Activated CD8-positive, alpha-beta T cell treated with anti-CD3 and anti-CD28 coated beads for 36 hours (primary cell): ENCODE data around the gene ITLN2. TPM values are rescaled to one million over a fixed set of nuclear protein-coding genes. Genes with fewer than 3 reads are reported as not detected.
"Not testable (repeated sequence)": the region's sequence is repeated elsewhere in the genome, so short reads cannot be mapped to it uniquely, and the experiment has no call there.

Experiments
- ATAC-seq: fragments of 200-7000 bp; cut with Tn5 transposase; one replicate; pipeline ENCODE4 v1.10.0; 2021; ENCODE audit warnings: mild to moderate bottlenecking, moderate library complexity
- CTCF ChIA-PET: fragments of 350-600 bp; sonication (Branson Sonifier 250); formaldehyde crosslinking; loops from one replicate; lab custom pipeline; 2021; ENCODE audit warnings: antibody characterized with exemption; lab: Charles Lee
- POLR2A ChIA-PET: fragments of 350-600 bp; sonication (Branson Sonifier 250); formaldehyde crosslinking; loops from one replicate; lab custom pipeline; 2021; ENCODE audit warnings: antibody characterized with exemption; lab: Charles Lee
- DNase-seq: peaks from one replicate; pipeline ENCODE4 v3.0.0-alpha.2; 2020
- H3K27ac Mint-ChIP-seq: one replicate; pipeline ENCODE4 v1.8.0; 2021; ENCODE audit warnings: mild to moderate bottlenecking, mixed read lengths
- H3K27me3 Mint-ChIP-seq: one replicate; pipeline ENCODE4 v1.8.0; 2021; ENCODE audit warnings: mixed read lengths
- H3K36me3 Mint-ChIP-seq: one replicate; pipeline ENCODE4 v1.8.0; 2021; ENCODE audit warnings: low read depth, mixed read lengths
- H3K4me1 Mint-ChIP-seq: one replicate; pipeline ENCODE4 v1.8.0; 2021; ENCODE audit warnings: low read depth, mixed read lengths
- H3K4me3 Mint-ChIP-seq: one replicate; pipeline ENCODE4 v1.8.0; 2021; ENCODE audit warnings: mild to moderate bottlenecking, moderate library complexity, mixed read lengths
- H3K9me3 Mint-ChIP-seq: one replicate; pipeline ENCODE4 v1.8.0; 2021; ENCODE audit warnings: mixed read lengths
- CTCF ChIP-seq: fragments of 200-600 bp; IDR thresholded peaks from one replicate; pipeline ENCODE4 v1.8.0; 2022; ENCODE audit warnings: antibody characterized with exemption, mild to moderate bottlenecking
- intact Hi-C: fragments of 100-400 bp; cut with micrococcal nuclease; formaldehyde crosslinking; loops from one replicate; pipeline ENCODE4 v1.10.0; 2022
- total RNA-seq, 2 experiments: library from RNA; stranded (reverse); gene quantifications; one replicate each; pipeline ENCODE4 v1.2.3, GENCODE V29; 2021

The ITLN2 gene
- total RNA-seq, 2 experiments from 2014 or later, result not detected

- POLR2A ChIA-PET, result no interaction called here
- no peak for ATAC-seq
- Mint-ChIP-seq H3K9me3 (no peaks in the 10 kb centered on the region), H3K4me1 (no peaks in the 10 kb centered on the region), H3K27me3 (peaks cover 5% of the 10 kb centered on the region), H3K4me3 (no peak overlapping the region), H3K27ac (no peak overlapping the region), H3K36me3 (no peaks in the 10 kb centered on the region)
- no peak for DNase-seq
- no peak for TF ChIP-seq CTCF
- intact Hi-C loops, result no loop called here
- CTCF ChIA-PET, result interaction anchor here (1.3 to 8.6 kb wide), 2 partner anchors 10 to 106 kb away, joined by 4 to 55 read pairs; partner anchors contain the start of gene ITLN2
These were observed 11.7 kb downstream of the ITLN2 start for GRCh38 chr1:160942926-160943325.

DNA sequence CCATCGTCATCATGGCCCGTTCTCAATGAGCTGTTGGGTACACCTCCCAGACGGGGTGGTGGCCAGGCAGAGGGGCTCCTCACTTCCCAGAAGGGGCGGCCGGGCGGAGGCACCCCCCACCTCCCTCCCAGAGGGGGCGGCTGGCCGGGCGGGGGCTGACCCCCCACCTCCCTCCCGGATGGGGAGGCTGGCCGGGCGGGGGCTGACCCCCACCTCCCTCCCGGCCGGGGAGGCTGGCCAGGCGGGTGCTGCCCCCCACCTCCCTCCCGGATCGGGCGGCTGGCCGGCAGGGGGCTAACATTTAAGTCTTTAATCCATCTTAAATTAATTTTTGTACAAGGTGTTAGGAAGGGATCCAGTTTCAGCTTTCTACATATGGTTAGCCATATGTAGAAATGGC, 17.9 kb downstream of the ITLN2 start:
- H3K27ac Mint-ChIP-seq, H3K36me3 Mint-ChIP-seq, ATAC-seq, H3K9me3 Mint-ChIP-seq, DNase-seq, intact Hi-C loops, POLR2A ChIA-PET, H3K27me3 Mint-ChIP-seq, H3K4me1 Mint-ChIP-seq, H3K4me3 Mint-ChIP-seq: not testable (repeated sequence)
- CTCF ChIA-PET, result interaction anchor here (8.6 kb wide), 1 partner anchor 16 kb away, joined by 55 read pairs; the partner anchor contains the start of gene ITLN2

DNA sequence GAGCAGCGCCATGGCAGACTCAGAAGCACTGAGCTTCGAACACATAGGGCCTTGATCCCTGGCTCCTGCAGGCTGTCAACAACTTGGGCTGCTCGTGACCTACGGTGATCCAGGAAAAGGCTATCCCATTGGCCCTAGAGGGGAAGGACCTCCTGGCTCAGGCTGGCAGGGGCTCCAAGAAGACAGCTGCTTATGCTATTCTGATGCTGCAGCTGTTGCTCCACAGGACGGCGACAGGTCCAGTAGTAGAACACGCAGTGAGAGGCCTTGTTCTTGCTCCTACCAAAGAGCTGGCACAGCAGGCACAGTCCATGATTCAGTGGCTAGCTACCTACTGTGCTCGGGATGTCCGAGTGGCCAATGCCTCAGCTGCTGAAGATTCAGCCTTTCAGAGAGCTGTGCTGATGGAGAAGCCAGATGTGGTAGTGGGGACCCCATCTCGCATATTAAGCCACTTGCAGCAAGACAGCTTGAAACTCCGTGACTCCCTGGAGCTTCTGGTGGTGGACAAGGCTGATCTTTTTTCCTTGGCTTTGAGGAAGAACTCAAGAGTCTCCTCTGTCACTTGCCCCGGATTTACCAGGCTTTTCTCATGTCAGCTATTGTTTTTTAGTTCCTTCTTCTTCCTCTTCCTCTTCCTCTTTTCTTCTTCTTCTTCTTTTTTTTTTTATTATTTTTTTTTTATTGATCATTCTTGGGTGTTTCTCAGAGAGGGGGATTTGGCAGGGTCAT, 18.9 kb downstream of the ITLN2 start:
- CTCF ChIA-PET, result interaction anchor here (1.1 to 8.6 kb wide), 3 partner anchors 12 to 100 kb away, joined by 3 to 55 read pairs (median 3); partner anchors contain the start of gene ITLN2
- Mint-ChIP-seq H3K9me3 (peaks cover 1% of the 10 kb centered on the region), H3K27me3 (peaks cover 3% of the 10 kb centered on the region), H3K4me3 (no peak overlapping the region), H3K4me1 (no peaks in the 10 kb centered on the region), H3K36me3 (no peaks in the 10 kb centered on the region), H3K27ac (no peak overlapping the region)
- POLR2A ChIA-PET, result interaction anchor here (0.6 to 0.7 kb wide), 2 partner anchors 24 to 210 kb away, joined by 3 read pairs; no protein-coding TSS in a partner anchor
- TF ChIP-seq CTCF, result no peak
- DNase-seq (no peak), ATAC-seq (no peak)
- intact Hi-C loops, result no loop called here

DNA sequence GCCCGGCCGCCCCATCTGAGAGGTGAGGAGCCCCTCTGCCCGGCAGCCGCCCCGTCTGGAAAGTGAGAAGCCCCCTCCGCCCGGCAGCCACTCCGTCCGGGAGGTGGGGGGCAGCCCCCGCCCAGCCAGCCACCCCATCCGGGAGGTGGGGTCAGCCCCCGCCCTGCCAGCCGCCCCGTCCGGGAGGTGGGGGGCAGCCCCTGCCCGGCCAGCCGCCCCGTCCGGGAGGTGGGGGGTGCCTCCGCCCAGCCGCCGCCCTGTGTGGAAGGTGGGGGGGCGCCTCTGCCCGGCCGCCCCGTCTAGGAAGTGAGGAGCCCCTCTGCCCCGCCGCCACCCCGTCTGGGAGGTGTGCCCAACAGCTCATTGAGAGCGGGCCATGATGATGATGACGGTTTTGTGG, 21.3 kb downstream of the ITLN2 start:
- H3K36me3 Mint-ChIP-seq, DNase-seq, H3K27ac Mint-ChIP-seq, CTCF ChIA-PET, H3K27me3 Mint-ChIP-seq, POLR2A ChIA-PET, intact Hi-C loops, H3K4me1 Mint-ChIP-seq, H3K4me3 Mint-ChIP-seq, ATAC-seq, H3K9me3 Mint-ChIP-seq: not testable (repeated sequence)

DNA sequence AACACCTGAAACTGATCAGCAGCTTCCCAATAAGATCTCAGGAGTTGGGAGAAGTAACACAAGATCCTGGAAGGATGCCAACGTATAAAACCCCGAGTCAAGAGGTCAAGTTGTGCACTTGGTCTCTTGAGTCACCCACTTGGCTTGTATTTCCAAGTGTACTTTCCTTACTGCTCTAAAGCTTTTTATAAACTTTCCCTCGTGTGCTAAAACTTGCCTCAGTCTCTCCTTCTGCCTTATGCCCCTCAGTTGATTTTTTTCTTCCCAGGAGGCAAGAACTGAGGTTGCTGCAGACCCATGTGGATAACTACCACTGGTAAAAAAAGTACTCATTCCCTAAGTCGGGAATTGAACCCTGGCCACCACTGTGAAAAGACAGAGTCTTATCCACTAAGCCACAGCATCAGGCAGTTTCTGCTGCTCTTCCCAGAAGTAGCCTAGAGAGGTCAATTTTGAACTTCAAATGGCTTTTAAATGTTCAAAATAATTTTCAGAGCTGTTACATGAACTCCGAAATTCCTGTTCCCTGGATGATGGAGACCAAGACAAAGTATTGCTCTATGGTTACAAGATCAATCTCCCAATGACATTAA, 28.9 kb downstream of the ITLN2 start:
- Mint-ChIP-seq H3K9me3 (peaks cover 11% of the 10 kb centered on the region), H3K27me3 (no peaks in the 10 kb centered on the region), H3K27ac (no peak overlapping the region), H3K36me3 (peaks cover 2% of the 10 kb centered on the region), H3K4me1 (no peaks in the 10 kb centered on the region), H3K4me3 (no peak overlapping the region)
- CTCF ChIA-PET, result interaction anchor here (1.2 kb wide), 2 partner anchors 26 to 29 kb away, joined by 3 read pairs; partner anchors contain the start of gene ITLN2
- ATAC-seq (no peak), DNase-seq (no peak)
- intact Hi-C loops, result no loop called here
- no peak for TF ChIP-seq CTCF
- POLR2A ChIA-PET, result no interaction called here
